NT2/D1 (cell line): ENCODE data around the gene UIMC1.

Experiments used
- SUZ12 ChIP-seq: IDR thresholded peaks from 2 replicates; pipeline ENCODE4 v1.6.1; 2011; ENCODE audit not compliant: insufficient read length, insufficient read depth; ENCODE audit errors: extremely low read depth
- YY1 ChIP-seq: IDR thresholded peaks from 2 replicates; pipeline ENCODE4 v1.6.1; 2011; ENCODE audit not compliant: insufficient read length, insufficient read depth
- ZNF274 ChIP-seq: IDR thresholded peaks from 2 replicates; pipeline ENCODE4 v1.6.1; 2011; ENCODE audit warnings: mild to moderate bottlenecking, low read depth, low read length

DNA sequence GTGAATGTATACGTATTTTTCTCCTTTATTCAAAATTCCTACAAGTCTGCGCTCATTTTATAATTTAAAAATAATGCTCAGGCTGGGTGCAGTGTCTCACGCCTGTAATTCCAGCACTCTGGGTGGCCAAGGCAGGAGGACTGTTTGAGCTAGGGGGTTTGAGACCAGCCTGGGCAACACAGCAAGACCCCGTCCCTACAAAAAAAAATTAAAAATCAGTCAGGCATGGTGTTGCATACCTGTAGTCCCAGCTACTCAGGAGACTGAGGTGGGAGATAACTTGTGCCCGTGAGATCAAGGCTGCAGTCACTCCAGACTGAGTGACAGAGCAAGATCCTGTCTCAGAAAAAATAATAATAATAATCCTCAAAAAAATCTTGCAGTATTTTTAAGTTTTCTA lies 7.8 kb downstream of the UIMC1 start:
- TF ChIP-seq ZNF274 (no peak), YY1 (no peak), SUZ12 (no peak)
